ENCODE measurements around the gene HMGN1.

- no peak for TF ChIP-seq CTCF (IDR thresholded peaks at IDR 0.05)
- no peak for TF ChIP-seq POLR2A (IDR thresholded peaks at IDR 0.05)
Measured at GRCh38 chr21:39319814-39320332, 29.0 kb downstream of the HMGN1 start.

All from body of pancreas (tissue), 4 donors.